SK-N-SH treated with all-trans-retinoic acid at 6 μM for 48 hours (cell line): Measurements from ENCODE around the gene DEFB108B.
"Not testable (repeated sequence)": the region's sequence is repeated elsewhere in the genome, so short reads cannot be mapped to it uniquely, and the experiment has no call there.

Experiments
- ATAC-seq: fragments of 200-7000 bp; cut with Tn5 transposase; 3 replicates; pipeline ENCODE4 v1.9.1; 2020; ENCODE audit warnings: mild to moderate bottlenecking, moderate library complexity
- ARNTL ChIP-seq: fragments of 450-650 bp; formaldehyde crosslinking; IDR thresholded peaks from 2 replicates; pipeline ENCODE4 v1.5.0; 2020; ENCODE audit warnings: low read depth, mild to moderate bottlenecking, moderate library complexity, borderline replicate concordance
- BACH2 ChIP-seq: fragments of 250-450 bp; sonication (Bioruptor Pico); IDR thresholded peaks from 2 replicates; pipeline ENCODE4 v1.9.0; 2021; ENCODE audit warnings: mild to moderate bottlenecking, borderline replicate concordance
- CREB5 ChIP-seq: fragments of 250-450 bp; sonication (Bioruptor Pico); IDR thresholded peaks from 2 replicates; pipeline ENCODE4 v1.5.1; 2020; ENCODE audit warnings: low read depth, mild to moderate bottlenecking, moderate library complexity
- CSDC2 ChIP-seq: fragments of 250-450 bp; sonication (Bioruptor Pico); IDR thresholded peaks from 2 replicates; pipeline ENCODE4 v1.5.0; 2020; ENCODE audit warnings: mild to moderate bottlenecking, moderate library complexity
- CSRNP3 ChIP-seq: fragments of 250-450 bp; sonication (Bioruptor Pico); IDR thresholded peaks from 2 replicates; pipeline ENCODE4 v1.5.1; 2021; ENCODE audit warnings: mild to moderate bottlenecking, moderate library complexity
- ESRRG ChIP-seq: fragments of 250-450 bp; sonication (Bioruptor Pico); IDR thresholded peaks from 2 replicates; pipeline ENCODE4 v1.6.1; 2021; ENCODE audit warnings: mild to moderate bottlenecking
- GLIS3 ChIP-seq: fragments of 250-450 bp; sonication (Bioruptor Pico); IDR thresholded peaks from 2 replicates; pipeline ENCODE4 v1.5.0; 2020; ENCODE audit warnings: mild to moderate bottlenecking, moderate library complexity
- ISL1 ChIP-seq: fragments of 250-450 bp; sonication (Bioruptor Pico); IDR thresholded peaks from 2 replicates; pipeline ENCODE4 v2.1.2; 2022; ENCODE audit warnings: mild to moderate bottlenecking, moderate library complexity
- OSR1 ChIP-seq: fragments of 250-450 bp; sonication (Bioruptor Pico); IDR thresholded peaks from 2 replicates; pipeline ENCODE4 v1.8.0; 2022; ENCODE audit warnings: moderate library complexity, mild to moderate bottlenecking, inconsistent platforms
- PPARA ChIP-seq: fragments of 250-450 bp; sonication (Bioruptor Pico); IDR thresholded peaks from 2 replicates; pipeline ENCODE4 v1.5.0; 2020; ENCODE audit warnings: mild to moderate bottlenecking, borderline replicate concordance
- RARB ChIP-seq: fragments of 250-450 bp; sonication (Bioruptor Pico); IDR thresholded peaks from 2 replicates; pipeline ENCODE4 v1.8.0; 2021; ENCODE audit warnings: mild to moderate bottlenecking, moderate library complexity
- SNAI2 ChIP-seq: fragments of 250-450 bp; sonication (Bioruptor Pico); IDR thresholded peaks from 2 replicates; pipeline ENCODE4 v1.5.0; 2020; ENCODE audit warnings: mild to moderate bottlenecking, moderate library complexity
- TCF4 ChIP-seq: fragments of 250-450 bp; sonication (Bioruptor Pico); IDR thresholded peaks from 2 replicates; pipeline ENCODE4 v1.8.0; 2021; ENCODE audit warnings: mild to moderate bottlenecking, moderate library complexity, borderline replicate concordance
- TOX ChIP-seq: fragments of 250-450 bp; sonication (Bioruptor Pico); IDR thresholded peaks from 2 replicates; pipeline ENCODE4 v1.8.0; 2021; ENCODE audit warnings: mild to moderate bottlenecking, moderate library complexity, borderline replicate concordance
- TSHZ2 ChIP-seq: fragments of 250-450 bp; sonication (Bioruptor Pico); IDR thresholded peaks from 2 replicates; pipeline ENCODE4 v1.5.0; 2020; ENCODE audit warnings: mild to moderate bottlenecking, moderate library complexity
- ZC3H10 ChIP-seq: fragments of 250-450 bp; sonication (Bioruptor Pico); IDR thresholded peaks from 2 replicates; pipeline ENCODE4 v1.5.1; 2021; ENCODE audit warnings: mild to moderate bottlenecking, moderate library complexity
- ZFP30 ChIP-seq: fragments of 450-650 bp; formaldehyde crosslinking; IDR thresholded peaks from 2 replicates; pipeline ENCODE4 v1.5.0; 2022; ENCODE audit warnings: mild to moderate bottlenecking, moderate library complexity
- ZNF8 ChIP-seq: fragments of 450-650 bp; formaldehyde crosslinking; IDR thresholded peaks from 2 replicates; pipeline ENCODE4 v1.5.0; 2020; ENCODE audit warnings: mild to moderate bottlenecking, moderate library complexity

DEFB108B gene

GRCh38 chr11:71813481-71814355, 19.3 kb upstream of the DEFB108B start:
- peak; percentile 80 for ATAC-seq

GRCh38 chr11:71821539-71821938, 11.5 kb upstream of the DEFB108B start:
- not testable (repeated sequence) for ATAC-seq

GRCh38 chr11:71829247-71829646, 3.8 kb upstream of the DEFB108B start:
- TF ChIP-seq ZNF8 (CRISPR knock-in tag), result peak; percentile 73
- ATAC-seq, result not testable (repeated sequence)

GRCh38 chr11:71829686-71830085, 3.3 kb upstream of the DEFB108B start:
- ATAC-seq, result not testable (repeated sequence)

- ATAC-seq, result not testable (repeated sequence)
Observed at GRCh38 chr11:71842720-71843119, 9.7 kb downstream of the DEFB108B start.

GRCh38 chr11:71843355-71843754, 10.4 kb downstream of the DEFB108B start:
- not testable (repeated sequence) for ATAC-seq

- TF ChIP-seq ISL1 (CRISPR knock-in tag) (no peak), TCF4 (no peak), OSR1 (CRISPR knock-in tag) (no peak), CSRNP3 (CRISPR knock-in tag) (no peak), GLIS3 (CRISPR knock-in tag) (no peak), SNAI2 (CRISPR knock-in tag) (no peak), ZC3H10 (no peak), ZFP30 (CRISPR knock-in tag) (no peak), BACH2 (CRISPR knock-in tag) (no peak), ESRRG (CRISPR knock-in tag) (no peak), ARNTL (CRISPR knock-in tag) (no peak), ZNF8 (CRISPR knock-in tag) (no peak), TSHZ2 (no peak), PPARA (CRISPR knock-in tag) (no peak), CREB5 (CRISPR knock-in tag) (no peak), CSDC2 (CRISPR knock-in tag) (no peak), RARB (CRISPR knock-in tag) (no peak), TOX (CRISPR knock-in tag) (no peak)
- ATAC-seq, result no peak
Observed at GRCh38 chr11:71843858-71844257, 10.9 kb downstream of the DEFB108B start.

- ATAC-seq, result not testable (repeated sequence)
Observed at GRCh38 chr11:71853895-71854294, 20.9 kb downstream of the DEFB108B start.

- ATAC-seq, result not testable (repeated sequence)
Observed at GRCh38 chr11:71855880-71856279, 22.9 kb downstream of the DEFB108B start.

- ATAC-seq, result not testable (repeated sequence)
Observed at GRCh38 chr11:71860835-71861234, 27.8 kb downstream of the DEFB108B start.

GRCh38 chr11:71863978-71864627, 31.1 kb downstream of the DEFB108B start:
- peak; percentile 100 for ATAC-seq

GRCh38 chr11:71867209-71867608, 34.2 kb downstream of the DEFB108B start:
- not testable (repeated sequence) for ATAC-seq
